ENCODE measurements around the gene ATXN7L1. TPM values are rescaled to one million over a fixed set of nuclear protein-coding genes. Genes with fewer than 3 reads are reported as not detected.

Gene ATXN7L1
- total RNA-seq, 1 experiment from 2014 or later = 38.5 TPM

DNA sequence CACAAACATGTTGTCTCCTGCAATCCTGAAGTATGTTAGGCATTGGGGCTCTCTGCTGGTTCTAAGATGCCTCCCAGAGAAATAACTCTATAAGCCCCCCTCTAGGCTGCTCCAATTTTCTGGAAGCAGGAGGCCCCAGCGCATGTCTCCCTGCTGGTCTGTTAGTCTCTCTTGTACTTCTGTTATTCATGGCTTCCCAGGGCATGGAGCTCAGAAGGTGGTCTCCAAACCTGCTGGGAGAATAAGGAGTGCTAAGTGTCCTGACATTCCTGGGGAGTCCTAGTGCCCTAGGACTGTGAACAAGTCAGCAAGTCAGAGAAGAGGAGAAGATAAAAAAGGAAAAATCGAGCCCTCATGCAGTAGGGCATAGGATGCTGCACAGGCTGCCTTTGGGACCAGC, 224.6 kb downstream of the ATXN7L1 start:
- CTCF ChIA-PET = interaction anchor here (0.7 to 2.1 kb wide), 12 partner anchors 8 to 387 kb away, joined by 3 to 25 read pairs (median 6); partner anchors contain the start of gene ATXN7L1
- ATAC-seq (no peak), DNase-seq (ENCODE audit: low spot score) (no peak)
- Mint-ChIP-seq H3K4me3 (peak overlapping the region; percentile 8; the same call in 1 of the 2 replicates), H3K36me3 (peaks cover 16% of the 10 kb centered on the region), H3K27ac (peak overlapping the region; percentile 97), H3K27me3 (ENCODE audit: low read depth) (no peaks in the 10 kb centered on the region), H3K9me3 (no peaks in the 10 kb centered on the region), H3K4me1 (peaks cover 92% of the 10 kb centered on the region)
- TF ChIP-seq ELF4 (CRISPR knock-in tag; IDR thresholded peaks at IDR 0.05; ENCODE audit: low read depth) (no peak), ZNF423 (CRISPR knock-in tag; IDR thresholded peaks at IDR 0.05) (peak; percentile 92), GRHL2 (CRISPR knock-in tag; IDR thresholded peaks at IDR 0.05; ENCODE audit: insufficient replicate concordance, severe bottlenecking) (no peak), NFATC4 (CRISPR knock-in tag; IDR thresholded peaks at IDR 0.05) (no peak), ZNF671 (CRISPR knock-in tag; IDR thresholded peaks at IDR 0.05) (no peak), USF1 (CRISPR knock-in tag; IDR thresholded peaks at IDR 0.05) (no peak)
- POLR2A ChIA-PET = interaction anchor here (1.0 kb wide), 1 partner anchor 12 kb away, joined by 3 read pairs; no protein-coding TSS in a partner anchor

DNA sequence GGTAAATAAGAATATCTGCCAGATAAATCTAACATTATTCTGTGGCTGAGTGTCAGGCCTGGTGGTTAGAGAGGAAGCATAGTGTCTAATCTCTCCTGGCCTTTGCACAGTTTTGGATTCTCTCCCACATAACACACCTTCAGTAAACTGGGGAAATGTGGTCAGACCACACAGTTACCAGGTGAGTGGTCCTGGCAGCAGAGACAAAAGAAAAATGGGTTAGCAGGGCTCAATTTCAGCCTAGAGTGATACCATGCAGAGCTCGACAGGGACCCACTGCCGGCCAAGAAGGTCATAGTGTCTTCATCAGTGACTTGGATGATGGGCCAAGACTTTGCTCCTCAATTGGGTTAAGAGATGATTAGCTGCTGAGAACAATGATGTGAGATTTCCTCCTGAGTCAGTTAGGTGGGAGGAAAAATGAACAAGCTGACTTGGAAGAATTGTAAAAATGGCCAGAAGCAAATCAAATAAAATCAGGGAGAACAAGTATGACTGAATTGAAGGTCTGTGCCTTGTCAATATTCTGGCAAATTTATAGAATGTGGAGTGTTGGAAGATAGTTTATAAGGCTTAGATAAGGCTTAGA, 225.9 kb downstream of the ATXN7L1 start:
- ATAC-seq = no peak
- Mint-ChIP-seq H3K9me3 (no peaks in the 10 kb centered on the region), H3K36me3 (peaks cover 17% of the 10 kb centered on the region), H3K4me3 (no peak overlapping the region), H3K27ac (peak overlapping the region; percentile 23; the same call in 1 of the 2 replicates), H3K27me3 (ENCODE audit: low read depth) (no peaks in the 10 kb centered on the region), H3K4me1 (peaks cover 79% of the 10 kb centered on the region)
- no peak for TF ChIP-seq CBFB (CRISPR knock-in tag; IDR thresholded peaks at IDR 0.05; ENCODE audit: low read depth)
- no peak for TF ChIP-seq NR2C2 (CRISPR knock-in tag; IDR thresholded peaks at IDR 0.05)
- TF ChIP-seq NFATC4 (CRISPR knock-in tag; IDR thresholded peaks at IDR 0.05) = no peak
- TF ChIP-seq GRHL2 (CRISPR knock-in tag; IDR thresholded peaks at IDR 0.05; ENCODE audit: insufficient replicate concordance, severe bottlenecking) = no peak
- TF ChIP-seq ZNF281 (CRISPR knock-in tag; IDR thresholded peaks at IDR 0.05) = no peak
- TF ChIP-seq, protein P1, sequence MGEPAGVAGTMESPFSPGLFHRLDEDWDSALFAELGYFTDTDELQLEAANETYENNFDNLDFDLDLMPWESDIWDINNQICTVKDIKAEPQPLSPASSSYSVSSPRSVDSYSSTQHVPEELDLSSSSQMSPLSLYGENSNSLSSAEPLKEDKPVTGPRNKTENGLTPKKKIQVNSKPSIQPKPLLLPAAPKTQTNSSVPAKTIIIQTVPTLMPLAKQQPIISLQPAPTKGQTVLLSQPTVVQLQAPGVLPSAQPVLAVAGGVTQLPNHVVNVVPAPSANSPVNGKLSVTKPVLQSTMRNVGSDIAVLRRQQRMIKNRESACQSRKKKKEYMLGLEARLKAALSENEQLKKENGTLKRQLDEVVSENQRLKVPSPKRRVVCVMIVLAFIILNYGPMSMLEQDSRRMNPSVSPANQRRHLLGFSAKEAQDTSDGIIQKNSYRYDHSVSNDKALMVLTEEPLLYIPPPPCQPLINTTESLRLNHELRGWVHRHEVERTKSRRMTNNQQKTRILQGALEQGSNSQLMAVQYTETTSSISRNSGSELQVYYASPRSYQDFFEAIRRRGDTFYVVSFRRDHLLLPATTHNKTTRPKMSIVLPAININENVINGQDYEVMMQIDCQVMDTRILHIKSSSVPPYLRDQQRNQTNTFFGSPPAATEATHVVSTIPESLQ (CRISPR knock-in tag; IDR thresholded peaks at IDR 0.05) = no peak
- POLR2A ChIA-PET = no interaction called here
- CTCF ChIA-PET = interaction anchor here (2.1 kb wide), 1 partner anchor 12 kb away, joined by 9 read pairs; no protein-coding TSS in a partner anchor
- no peak for DNase-seq (ENCODE audit: low spot score)

DNA sequence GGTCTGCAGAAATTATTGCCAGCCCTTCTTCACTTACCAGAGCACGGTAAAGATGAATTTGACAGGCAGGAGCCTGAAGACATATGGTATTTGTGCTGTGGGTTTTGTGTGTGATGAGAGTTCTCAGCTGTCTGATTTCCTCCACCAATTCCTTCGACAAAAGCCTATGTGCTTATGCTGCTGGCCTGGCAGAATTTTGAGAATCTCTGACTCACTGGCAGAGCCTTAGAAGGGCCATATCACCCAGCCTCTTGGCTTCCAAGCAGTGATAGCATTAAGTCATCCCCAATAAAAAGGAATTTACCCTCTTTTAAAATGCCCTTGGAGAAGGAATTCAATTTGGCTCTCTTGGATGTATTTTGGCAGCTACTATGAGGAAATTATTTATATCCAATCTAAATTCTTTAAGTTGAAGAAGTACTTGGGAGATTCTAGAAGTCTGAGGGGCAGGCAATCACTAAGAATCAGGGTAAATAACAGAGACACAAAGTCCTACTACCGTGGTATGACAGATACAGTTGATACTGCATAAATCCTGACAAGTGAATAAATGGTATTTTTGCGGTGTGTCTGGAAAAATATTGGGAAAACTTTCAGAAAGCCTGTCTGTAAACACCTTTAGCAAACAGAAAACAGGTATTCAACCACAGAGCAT, 226.5 kb downstream of the ATXN7L1 start:
- Mint-ChIP-seq H3K36me3 (peaks cover 17% of the 10 kb centered on the region), H3K4me3 (no peak overlapping the region), H3K9me3 (no peaks in the 10 kb centered on the region), H3K27me3 (ENCODE audit: low read depth) (no peaks in the 10 kb centered on the region), H3K4me1 (peaks cover 77% of the 10 kb centered on the region), H3K27ac (no peak overlapping the region)
- ChIA-PET POLR2A (no interaction called here), CTCF (no interaction called here)
- DNase-seq (ENCODE audit: low spot score) (no peak), ATAC-seq (no peak)
- TF ChIP-seq NFATC4 (CRISPR knock-in tag; IDR thresholded peaks at IDR 0.05) (no peak), SOX15 (CRISPR knock-in tag; IDR thresholded peaks at IDR 0.05) (no peak), ELF4 (CRISPR knock-in tag; IDR thresholded peaks at IDR 0.05; ENCODE audit: low read depth) (no peak), ZNF512 (CRISPR knock-in tag; IDR thresholded peaks at IDR 0.05; ENCODE audit: borderline replicate concordance) (no peak), CREM (CRISPR knock-in tag; IDR thresholded peaks at IDR 0.05) (no peak), JAZF1 (CRISPR knock-in tag; IDR thresholded peaks at IDR 0.05) (no peak), ZNF138 (CRISPR knock-in tag; conservative IDR thresholded peaks at IDR 0.05) (no peak), E2F1 (CRISPR knock-in tag; IDR thresholded peaks at IDR 0.05) (no peak), CREB1 (CRISPR knock-in tag; IDR thresholded peaks at IDR 0.05) (no peak)
- TF ChIP-seq, protein P1 (CRISPR knock-in tag; IDR thresholded peaks at IDR 0.05) = no peak
